ENCODE measurements around the gene SNX12.

The SNX12 gene

DNA sequence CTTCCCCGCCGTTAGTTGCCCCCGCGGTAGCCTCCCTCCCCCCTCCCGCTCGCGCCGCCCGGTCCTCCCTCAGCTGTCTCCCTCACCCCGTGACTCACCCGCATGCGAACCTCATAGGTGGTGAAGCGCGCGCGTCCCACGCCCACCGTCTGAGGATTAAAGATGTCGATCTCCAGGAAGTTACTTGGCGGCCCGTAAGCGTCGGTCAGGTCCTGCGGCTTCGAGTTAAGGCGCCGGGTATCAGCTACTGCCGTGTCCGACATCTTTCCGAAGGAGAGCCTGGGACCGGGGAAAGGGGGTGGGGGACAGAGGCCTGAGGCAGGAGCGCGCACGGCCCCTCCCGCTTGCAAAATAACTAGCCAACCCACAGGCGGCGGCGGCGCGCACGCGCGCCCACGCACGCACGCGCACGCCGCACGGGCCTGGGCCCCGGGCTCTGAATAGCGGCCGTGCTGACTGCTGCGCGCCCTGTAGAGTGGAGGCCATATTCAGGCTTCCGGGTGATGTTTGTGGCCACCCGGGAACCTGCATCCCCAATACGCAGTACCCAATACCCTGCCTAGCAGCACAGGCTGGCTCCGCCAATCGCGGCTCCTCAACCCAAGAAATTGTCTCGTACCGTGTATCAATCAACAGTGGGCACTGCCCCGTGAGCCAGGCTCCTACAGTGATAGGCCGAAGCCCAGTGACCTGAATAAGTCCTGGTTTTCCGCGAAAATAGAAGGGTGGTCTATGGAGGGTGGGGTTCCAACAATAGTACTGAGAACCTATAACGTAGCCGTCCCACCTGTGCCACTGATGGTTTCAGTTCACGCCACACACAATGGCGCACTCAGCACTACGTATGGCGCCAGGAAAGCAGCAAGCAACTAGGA is at the start of gene SNX12:
Gene SNX12 (minus strand): TSS at position 291 of the 875 bp plus-strand sequence. CDS start 28 bp downstream, at position 263.
- peak; percentile 94 for DNase-seq

DNA sequence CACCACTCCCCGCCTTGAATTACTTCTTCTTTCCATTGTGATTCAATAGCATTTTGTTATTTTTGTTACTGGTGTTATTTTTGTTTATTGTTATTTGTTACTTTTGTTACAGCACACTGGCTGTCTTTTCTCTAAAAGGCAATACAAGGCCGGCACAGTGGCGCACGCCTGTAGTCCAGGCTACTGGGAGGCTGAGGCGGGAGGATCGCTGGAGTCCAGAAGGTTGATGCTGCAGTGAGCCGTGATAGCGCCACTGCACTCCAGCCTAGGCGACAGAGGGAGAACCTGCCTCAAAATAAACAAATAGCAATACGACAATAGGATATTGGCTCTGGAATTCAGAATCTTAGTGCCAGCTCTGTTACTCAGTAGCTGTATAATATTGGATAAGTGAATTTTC is 49.2 kb upstream of the SNX12 start:
- DNase-seq = no peak

DNA sequence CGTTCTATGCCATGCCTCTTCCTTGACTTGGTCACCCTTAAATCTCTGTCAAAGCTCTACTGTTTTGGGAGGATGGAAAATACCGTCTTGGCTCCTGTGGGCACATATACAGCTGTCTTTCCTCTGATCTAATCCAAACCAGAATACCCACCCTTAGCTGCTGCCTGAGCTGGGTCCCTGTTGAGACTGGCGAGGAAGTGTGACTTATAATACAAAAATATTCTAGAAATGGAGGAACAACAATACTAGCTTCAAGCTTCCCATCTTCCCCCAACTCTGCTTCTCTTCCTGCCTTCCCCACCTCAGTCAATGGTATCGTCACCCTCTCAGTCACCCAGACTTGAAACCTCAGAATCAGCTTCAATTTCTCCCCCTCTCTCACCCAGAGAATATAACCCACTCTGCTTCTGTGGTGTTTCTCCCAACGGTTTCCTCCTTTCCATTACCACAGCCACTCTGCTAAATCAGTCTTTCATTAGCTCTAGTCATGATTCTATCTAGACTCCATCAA is 43.8 kb upstream of the SNX12 start:
- no peak for DNase-seq

DNA sequence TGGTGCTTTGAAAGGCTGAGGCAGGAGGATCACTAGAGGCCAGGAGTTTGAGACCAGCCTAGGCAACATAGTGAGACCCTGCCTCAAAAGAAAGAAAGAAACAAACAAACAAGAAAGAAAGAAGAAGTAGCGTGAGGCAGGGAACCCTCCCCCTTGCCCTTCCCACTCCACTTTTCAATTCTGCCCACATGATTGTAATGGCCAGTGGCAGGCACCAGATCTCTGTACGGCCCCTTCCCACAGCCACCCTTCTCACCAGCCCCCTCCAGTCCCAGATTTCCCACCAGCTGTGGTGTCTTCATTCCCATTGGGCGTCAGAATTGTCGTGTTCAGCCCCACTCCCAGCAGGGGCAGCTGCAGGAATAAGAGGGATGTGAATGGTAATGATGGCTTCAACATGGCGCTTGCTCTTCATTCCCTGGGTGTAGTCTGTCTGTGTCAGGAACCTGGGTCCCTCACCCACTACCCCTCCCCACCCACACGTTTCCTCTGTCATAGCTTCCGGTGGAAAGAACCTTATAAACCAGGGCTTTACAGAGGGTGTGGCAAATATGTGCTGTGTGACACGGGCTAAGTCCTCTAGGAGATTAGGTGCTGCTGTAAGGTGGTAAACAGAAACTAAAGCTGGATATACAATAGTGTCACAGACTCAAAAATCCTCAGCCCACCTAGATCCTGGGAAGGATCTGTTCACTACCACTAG is 43.2 kb upstream of the SNX12 start, which contains the start of gene IL2RG:
Gene IL2RG (minus strand): TSS at position 437 of the 703 bp plus-strand sequence. CDS start 38 bp downstream, at position 399.
- DNase-seq = peak; percentile 23

GRCh38 chrX:71109051-71109450 is 40.9 kb upstream of the SNX12 start:
- DNase-seq = no peak

GRCh38 chrX:71107762-71108360 is 39.7 kb upstream of the SNX12 start:
- no peak for DNase-seq

DNA sequence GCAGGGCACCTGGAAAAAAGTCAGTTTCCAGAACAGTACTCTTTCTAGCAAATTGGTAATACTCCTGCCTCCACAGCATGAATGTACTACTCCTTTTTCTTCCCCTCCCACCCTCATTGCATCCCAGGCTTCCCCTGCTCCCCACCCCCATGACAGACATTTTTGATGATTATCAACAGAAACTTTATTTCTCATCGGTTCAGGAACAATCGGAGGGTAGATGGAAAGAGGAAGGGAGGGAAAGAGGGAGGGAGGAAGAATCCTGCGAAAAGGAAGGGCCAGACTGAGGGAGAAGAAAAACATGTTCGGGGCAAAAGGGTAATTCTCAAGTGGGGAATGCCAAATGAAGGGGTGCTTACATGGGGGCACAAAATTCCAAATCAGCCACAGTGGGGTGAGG is 39.1 kb upstream of the SNX12 start:
- DNase-seq = no peak

DNA sequence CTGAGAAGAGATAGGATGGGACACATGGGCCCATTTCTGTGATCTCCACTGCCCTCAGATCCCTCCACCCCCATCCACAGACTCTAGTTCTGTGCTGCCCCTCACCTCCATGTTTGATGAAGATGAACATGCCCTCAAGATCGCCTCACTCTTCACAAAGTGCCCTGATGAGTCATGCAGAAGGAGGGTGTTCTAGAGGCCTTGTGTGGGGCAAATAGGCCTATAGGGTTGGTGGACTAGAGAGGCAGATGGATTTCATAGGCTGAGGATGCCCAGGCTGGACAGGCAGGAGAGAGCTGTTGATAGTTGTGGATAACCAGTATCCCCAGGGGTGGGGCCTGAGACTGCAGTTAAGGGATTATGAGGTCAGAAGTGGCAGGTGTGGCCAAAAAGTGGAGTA is 38.3 kb upstream of the SNX12 start, which contains the start of gene CXorf65:
Gene CXorf65 (minus strand): TSS at position 314 of the 400 bp plus-strand sequence. CDS start 184 bp downstream, at position 130.
- no peak for DNase-seq

- no peak for DNase-seq
Measured at GRCh38 chrX:71105628-71106027, 37.5 kb upstream of the SNX12 start.

- DNase-seq = peak; percentile 16
Measured at GRCh38 chrX:71103110-71103983, 35.2 kb upstream of the SNX12 start.

- no peak for DNase-seq
Measured at GRCh38 chrX:71102292-71102691, 34.2 kb upstream of the SNX12 start.

DNA sequence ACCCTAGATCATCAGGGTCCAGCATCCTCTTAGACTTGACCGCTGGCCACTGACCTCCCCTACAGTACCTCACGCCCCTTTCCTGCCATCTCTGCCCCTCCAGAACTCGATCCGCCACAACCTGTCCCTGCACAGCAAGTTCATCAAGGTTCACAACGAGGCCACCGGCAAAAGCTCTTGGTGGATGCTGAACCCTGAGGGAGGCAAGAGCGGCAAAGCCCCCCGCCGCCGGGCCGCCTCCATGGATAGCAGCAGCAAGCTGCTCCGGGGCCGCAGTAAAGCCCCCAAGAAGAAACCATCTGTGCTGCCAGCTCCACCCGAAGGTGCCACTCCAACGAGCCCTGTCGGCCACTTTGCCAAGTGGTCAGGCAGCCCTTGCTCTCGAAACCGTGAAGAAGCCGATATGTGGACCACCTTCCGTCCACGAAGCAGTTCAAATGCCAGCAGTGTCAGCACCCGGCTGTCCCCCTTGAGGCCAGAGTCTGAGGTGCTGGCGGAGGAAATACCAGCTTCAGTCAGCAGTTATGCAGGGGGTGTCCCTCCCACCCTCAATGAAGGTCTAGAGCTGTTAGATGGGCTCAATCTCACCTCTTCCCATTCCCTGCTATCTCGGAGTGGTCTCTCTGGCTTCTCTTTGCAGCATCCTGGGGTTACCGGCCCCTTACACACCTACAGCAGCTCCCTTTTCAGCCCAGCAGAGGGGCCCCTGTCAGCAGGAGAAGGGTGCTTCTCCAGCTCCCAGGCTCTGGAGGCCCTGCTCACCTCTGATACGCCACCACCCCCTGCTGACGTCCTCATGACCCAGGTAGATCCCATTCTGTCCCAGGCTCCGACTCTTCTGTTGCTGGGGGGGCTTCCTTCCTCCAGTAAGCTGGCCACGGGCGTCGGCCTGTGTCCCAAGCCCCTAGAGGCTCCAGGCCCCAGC is 32.7 kb upstream of the SNX12 start:
- DNase-seq = no peak

DNA sequence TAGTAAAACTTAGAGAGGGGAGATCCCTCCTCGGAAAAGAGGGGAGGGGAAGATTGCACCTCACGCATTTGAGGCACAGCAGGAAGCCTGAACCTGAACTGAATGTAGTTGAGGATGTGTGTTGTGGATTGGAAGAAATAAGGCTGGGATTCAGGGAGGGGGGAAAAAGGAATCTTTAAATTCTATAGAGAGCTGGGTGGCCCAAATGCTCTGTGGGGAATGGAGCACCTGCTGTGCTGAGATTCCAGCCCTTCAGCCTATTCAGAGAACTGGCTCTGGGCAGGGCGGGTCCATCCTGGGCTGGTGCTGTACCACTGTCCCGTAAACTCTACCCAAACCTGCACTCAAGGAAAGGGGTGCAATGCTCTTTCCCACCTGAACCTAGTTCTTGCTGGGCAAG is 31.6 kb upstream of the SNX12 start:
- no peak for DNase-seq

DNA sequence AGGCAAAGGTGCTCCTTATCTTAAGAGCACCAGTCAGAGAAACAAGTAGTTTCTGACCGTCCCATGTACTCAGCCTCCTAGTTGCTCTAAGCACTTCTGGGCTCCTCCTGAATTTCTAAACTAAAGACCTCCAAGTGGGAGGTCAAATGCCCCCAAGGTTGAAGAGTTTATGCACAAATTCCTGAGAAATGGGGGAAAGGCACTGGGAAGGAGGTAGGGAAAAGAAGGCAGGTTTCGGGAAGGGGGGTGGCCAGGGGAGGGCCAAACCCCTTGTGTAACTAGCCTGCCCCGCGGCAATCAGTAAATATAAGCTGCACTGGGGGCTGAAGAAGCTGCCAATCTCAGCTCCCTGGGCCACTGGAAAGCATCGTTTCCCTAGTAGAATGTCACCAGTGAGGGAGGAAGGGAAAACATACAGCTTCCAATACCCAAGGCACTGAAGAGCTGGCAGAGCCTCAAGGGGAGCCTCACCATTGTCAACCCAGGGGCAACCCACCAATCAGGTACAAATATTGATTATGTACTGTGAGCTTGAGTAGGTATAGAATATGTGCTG is 30.9 kb upstream of the SNX12 start:
- no peak for DNase-seq

GRCh38 chrX:71098302-71098701 is 30.2 kb upstream of the SNX12 start:
- DNase-seq = peak; percentile 67

GRCh38 chrX:71096760-71097032 is 28.6 kb upstream of the SNX12 start:
- DNase-seq = no peak

DNA sequence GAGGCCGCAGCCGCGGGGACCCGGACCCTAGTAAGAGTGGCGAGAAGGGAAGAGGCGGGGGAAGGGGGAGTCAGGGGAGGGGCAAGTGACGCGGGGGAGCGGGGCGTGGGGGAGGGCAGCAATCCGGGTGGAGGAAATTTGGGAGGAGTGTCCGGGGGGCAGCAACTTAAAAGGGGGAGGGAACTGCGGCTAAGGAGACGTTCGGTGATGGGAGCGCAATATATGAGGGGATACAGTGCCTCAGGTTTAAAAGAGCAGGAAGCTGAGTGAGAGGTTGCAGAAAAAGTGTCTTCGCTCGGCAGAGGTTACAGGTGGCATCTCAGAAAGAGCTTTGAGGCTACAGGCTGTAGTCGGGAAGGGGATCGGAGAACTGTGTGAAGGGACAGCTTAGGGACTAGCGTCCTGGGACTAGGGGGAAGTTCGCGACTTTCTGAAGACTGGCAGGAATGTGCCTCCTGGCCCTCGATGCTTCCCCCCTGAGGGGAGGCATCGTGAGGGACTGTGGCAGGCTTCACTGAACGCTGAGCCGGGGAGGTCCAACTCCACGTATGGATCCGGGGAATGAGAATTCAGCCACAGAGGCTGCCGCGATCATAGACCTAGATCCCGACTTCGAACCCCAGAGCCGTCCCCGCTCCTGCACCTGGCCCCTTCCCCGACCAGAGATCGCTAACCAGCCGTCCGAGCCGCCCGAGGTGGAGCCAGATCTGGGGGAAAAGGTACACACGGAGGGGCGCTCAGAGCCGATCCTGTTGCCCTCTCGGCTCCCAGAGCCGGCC is 28.0 kb upstream of the SNX12 start:
- no peak for DNase-seq

DNA sequence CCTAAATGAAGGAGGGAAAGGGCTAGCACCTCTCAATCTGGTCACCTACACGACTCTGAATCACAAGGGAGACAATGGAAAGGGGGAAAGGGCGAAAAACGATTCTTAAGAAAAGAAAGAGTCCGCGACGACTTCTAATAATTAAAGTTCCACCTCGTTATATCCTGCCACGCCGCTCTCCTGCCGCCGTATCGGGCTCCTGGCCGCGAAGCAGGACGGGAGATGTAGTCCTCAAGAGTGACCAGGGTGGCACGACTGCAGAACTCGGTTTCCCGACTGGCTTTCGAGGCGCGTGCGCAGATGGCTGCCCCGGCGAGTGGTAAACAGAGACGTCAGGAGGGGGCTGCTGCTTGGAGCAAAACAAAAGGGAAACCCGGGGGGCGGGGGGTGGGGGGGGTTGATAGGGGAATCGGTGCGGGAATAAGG is 27.4 kb upstream of the SNX12 start, which contains the start of gene FOXO4:
Gene FOXO4 (plus strand): TSS at position 297 of the 426 bp plus-strand sequence. CDS start 678 bp downstream, outside the sequence.
- DNase-seq = peak; percentile 91

DNA sequence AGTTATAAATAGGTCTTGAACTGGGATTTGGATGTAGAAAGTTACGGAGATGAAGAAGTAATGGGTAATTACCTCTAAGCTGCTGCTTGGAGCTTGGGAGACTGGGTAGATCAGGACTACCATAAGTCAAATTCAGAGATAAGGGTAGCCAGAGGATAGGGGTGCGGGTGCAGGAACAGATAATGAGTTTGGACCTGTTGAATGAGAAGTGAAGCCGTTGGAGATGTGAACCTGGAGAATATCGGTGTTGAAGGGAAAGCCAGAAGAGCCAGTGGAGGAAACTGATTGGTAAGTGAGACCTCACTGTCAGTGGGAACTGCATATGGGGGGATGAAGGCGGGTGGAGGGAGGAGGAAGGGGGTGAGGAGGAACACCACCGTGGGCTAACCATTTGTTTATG is 26.9 kb upstream of the SNX12 start:
- DNase-seq = no peak

- no peak for DNase-seq
Measured at GRCh38 chrX:71091263-71091662, 23.1 kb upstream of the SNX12 start.
